Left forelimb (tissue), 1 donor: ENCODE results near the gene DSCAM.

ENCODE experiments used
- DNase-seq: peaks from one replicate; pipeline ENCODE4 v3.0.0-alpha.2; 2018; ENCODE audit warnings: low spot score

The DSCAM gene

DNA sequence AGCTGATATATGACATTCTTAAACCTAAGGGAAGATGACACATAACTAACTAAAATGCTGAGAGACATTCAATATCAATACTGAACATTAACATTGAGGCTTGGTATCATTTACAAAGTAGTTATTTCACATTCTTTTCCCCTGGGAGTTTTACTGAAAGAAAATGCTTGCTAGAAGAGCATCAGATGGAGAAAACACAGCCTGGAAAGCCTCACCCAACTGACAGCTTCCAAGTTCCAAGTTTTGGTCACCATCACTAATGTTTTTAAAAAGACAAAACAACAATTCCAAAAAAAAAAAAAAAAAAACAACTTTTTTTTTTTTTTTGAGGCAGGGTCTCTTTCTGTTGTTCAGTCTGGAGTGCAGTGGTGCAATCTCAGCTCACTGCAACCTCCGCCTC is 80.6 kb downstream of the DSCAM start:
- no peak for DNase-seq

DNA sequence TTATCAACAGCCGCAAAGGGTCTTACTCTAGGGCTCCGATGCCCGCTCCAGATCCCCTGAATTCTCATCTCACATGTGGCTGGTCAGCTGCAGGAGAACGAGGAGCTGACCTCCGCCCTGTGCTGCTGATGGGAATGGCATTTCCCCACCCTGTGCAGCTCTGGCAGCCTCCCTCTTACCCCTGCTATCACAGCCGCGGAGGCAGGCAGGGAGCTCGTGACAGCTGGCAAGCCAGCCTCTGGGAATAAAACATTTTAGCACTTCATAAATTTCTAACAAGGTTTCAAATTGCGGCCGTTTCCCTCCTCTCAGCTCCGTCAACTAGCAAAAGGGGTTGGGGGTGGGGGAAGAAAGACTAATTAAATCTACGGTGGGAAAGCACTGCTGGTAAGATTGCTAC is 81.1 kb downstream of the DSCAM start:
- no peak for DNase-seq

DNA sequence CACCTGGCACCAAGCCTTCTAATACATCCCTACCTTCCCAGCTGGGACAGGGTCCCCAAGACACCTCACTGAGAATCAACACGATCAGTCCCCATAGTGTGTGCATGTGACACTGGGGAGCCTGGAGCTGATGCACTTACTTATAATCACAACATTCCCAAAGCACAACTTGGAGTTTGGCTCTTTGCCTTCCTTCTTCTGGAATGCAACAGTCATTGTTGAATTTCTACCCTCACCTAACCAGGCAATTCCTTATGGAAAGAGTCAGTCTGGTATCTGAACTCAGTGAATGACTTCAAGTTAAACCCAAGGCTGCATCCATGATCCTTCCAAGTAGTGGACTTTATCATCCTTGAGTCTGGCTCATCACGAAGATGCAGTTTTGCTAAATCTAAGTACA is 86.1 kb downstream of the DSCAM start:
- no peak for DNase-seq

DNA sequence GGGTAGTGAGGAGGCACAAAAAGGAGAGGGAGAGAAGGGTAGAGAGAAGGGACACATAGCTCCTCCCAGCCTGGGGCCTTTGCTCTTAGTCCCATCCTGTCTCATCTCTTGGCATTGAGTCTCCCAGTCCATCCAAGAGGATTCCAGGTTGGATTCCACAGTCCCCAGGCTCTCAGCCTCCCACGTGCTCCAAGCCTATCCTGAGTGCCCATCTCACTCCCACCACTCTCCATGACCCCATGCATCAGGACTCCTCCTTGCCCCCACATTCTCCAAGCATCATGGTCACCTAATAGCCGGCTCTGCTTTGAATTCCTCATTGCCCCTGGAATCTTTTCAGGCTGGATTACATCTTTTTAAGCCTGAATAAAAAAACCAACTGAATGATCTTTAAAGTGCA is 87.9 kb downstream of the DSCAM start:
- no peak for DNase-seq

DNA sequence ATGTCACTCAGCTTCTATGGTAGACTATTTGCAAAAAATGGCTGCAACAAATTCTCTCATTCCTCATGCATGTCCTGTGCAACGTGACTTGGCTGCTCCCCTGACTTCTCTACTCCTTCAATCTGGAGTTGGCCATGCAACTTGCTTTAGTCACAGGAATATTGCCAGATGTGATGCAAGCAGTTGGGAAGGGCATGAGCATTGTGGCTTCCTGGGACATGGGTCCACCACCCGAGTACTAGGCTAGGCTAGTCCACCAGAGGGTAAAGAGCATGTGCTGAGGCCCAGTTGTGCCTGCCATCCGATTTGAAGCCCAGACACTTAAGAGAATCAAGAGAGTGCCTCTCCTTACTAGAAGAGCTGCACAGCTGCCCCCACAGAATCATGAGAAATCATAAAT is 89.6 kb downstream of the DSCAM start:
- no peak for DNase-seq

DNA sequence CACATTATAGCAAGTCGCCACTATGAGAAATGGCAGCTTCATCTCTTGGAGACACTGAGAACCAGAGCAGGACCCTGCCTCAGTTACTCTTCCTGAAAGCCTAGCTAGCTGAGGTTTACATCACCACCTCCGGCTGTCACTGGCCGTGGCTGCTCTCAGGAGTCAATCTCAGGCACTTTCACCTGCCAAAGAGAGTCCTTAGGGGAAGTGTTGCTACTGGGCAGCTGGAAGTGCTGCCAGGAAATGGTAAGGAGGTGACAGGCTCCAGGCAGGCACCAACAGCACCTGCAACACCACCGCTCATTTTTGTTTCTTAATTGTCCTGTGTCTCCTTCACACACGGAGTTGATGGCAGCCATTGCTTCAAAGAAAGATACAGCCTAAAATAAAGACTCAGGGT is 92.5 kb downstream of the DSCAM start:
- no peak for DNase-seq

DNA sequence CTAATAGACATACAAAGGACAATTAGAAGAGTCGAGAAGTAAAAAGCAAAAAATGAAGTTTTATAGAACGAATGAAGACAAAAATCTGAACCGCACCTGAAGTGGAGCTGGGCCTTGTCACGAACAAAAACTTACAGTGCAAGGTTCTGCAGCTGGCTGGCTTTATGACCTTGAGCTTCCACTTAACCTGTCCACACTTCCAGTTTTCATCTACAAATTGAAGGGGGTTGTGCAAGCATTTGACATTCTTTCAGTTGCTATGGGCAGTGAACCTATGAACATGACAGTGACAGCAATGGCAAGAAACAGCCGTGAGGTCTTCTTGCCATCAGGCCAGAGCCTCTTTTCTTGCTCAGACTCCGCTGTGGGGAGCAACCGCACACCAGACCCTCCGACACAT is 93.2 kb downstream of the DSCAM start:
- DNase-seq, result no peak

DNA sequence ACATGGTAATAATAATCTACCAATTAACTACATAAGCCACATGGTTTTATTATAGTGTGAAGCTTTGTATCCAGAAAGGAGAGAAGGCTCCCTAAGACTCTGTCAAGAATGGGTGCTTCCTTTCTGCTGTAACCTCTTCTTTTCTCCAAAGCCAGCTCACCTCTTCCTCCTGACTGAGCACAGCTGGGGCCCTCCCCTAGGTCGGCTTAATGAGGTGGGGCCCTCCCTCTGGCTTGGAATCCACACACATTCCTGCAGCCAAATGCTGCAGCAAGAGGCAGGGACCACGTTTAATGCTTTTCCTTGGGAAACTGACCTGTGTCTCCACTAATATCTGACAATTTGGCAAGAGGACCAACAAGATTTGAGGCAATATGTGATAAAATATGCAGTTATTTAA is 94.8 kb downstream of the DSCAM start:
- no peak for DNase-seq

DNA sequence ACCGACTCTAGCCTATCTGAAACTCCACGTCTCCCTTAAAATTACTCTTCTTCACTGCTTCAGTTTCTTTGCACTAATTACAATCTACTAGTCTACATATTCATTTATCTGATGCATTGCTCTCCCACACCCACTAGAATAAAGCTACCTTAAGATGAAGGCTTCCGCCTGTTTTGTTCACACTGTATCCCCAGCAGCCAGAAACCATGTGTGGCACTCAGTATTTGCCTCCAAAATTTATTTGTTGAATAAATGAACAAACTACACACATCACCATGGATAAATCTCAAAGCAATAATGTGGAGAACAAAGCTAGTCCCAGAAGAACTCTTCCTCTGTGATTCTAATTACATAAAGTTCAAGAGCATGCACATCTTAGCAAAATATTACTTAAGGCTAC is 95.7 kb downstream of the DSCAM start:
- DNase-seq, result no peak

DNA sequence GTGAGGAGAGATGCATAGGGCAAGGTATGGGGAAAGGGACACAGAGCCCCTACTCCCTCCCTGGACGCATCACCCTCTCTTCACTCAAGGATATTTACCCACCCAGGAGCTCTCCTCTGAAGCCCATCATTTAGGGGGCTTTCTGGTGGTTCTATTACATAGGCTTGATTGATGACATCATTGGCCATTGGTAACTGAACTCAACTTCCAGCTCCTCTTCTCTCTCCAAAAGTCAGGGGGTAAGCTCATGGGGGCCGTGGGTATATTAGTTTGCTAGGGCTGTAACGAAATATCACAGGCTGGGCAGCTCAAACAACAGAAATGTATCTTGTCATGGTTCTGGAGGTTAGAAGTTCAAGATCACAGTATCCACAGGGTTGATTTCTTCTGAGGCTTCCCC is 110.8 kb downstream of the DSCAM start:
- DNase-seq, result no peak

DNA sequence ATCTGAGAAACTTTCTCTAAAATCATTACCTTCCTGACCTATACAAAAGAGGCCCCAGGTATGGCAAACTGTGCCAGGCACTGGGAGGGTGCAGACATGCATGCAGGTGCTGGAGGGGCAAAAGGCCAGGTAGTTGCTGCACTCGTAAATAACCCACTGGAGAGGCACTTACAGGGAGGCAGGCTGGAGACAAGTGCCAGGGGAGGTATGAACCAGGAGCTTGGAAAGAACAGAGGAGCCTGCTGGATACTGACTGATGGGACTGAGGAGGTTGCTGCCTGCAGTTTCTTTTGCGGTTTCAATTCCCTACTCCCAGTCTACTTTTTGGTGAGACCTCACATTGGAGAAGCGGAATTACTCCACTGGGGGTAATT is 113.9 kb downstream of the DSCAM start:
- DNase-seq, result no peak

DNA sequence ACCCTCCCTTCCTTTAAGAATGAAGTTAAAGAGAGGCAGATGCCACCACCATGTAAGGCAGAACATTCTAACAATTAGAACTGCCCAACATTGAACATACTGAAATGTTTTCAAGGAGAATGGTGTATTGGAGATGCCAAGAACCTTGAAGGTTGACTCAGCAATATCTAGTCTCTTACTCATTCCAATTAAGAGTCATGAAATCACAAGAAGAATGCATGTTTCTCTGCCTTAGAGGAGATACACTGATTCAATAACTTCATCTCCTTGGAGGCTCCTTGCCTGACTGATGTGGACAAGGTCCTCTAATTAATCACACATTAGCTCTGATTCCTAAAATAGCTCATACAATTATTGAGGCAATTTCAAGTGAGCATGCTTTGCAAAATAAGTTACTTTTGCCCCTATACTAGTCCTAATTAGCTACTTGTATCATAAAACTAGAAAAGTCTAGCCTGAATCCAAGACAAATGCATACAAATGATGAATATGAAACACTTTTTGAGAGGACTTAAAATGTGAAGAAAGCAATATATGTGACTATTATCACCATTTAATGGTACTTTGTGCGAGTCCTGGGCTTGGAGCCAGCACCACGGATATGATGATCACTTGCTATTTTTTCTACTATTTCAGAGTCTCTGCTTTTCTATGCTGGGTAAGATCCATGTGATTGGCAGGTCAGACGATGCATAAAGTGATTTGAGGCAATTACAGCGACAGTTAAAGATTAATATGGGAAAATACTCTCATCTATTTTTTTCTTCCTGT is 114.5 kb downstream of the DSCAM start:
- no peak for DNase-seq

DNA sequence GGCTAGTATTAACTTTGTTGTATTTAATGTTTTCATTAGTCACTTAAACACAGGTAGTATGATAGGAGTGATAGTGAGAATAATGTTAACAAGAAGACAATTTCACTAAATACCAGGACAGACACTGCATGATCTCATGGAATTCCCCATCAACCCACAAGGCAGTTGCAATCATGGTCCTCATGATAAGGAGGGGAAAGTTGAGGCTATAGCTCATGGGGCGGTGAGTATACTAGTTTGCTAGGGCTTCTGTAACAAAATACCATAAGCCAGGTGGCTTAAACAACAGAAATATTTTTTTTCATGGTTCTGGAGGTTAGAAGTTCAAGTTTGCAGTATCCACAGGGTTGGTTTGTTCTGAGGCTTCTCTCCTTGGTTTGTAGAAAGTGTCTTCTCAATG is 115.8 kb downstream of the DSCAM start:
- no peak for DNase-seq

DNA sequence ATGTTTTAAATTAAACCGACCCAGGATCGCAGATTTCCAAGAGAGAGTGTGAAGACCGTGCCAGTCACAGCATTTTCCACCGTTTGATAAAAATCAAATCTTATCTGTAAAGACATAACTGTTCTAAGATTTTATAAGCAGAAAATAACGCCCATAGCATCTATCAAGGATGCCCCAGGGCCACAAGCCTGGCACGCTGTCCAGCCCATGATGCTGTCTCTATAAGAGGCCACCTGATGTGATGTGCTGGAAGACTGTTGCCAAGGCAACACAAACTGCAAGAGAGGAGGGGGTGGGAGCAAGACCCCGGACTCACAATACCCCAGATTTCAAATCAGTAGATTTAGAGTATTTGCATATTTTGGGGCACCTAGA is 116.5 kb downstream of the DSCAM start:
- DNase-seq, result no peak

DNA sequence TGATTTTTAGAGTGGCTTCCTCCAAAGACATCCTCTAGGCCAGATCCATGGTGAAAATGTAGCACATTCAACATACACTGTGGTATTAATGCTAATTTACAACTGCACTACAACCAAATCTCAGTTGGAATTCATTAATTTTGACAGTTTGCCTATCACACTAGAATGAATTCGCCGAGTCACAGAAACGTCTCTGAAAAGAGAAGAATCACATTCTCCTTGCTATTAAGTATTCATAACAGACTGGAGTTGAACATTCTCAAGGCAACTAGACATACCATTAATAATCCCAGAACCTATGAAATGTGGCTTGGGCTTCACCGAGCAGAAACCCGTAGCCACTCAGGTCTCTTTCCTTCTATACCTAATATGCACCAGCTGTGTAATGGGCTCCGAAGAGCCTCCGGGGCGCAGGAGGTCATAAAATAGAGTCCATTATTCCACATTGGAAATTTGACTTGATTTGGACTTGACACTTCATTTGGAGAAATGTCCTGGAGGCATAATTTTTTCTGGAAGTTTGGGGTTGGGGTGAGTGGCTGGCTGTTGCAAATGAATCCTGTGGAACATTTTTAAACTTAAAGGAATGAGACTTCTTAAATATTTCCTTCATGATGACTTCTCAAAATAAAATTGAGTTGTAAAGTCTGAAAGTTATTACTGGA is 117.1 kb downstream of the DSCAM start:
- DNase-seq, result no peak

DNA sequence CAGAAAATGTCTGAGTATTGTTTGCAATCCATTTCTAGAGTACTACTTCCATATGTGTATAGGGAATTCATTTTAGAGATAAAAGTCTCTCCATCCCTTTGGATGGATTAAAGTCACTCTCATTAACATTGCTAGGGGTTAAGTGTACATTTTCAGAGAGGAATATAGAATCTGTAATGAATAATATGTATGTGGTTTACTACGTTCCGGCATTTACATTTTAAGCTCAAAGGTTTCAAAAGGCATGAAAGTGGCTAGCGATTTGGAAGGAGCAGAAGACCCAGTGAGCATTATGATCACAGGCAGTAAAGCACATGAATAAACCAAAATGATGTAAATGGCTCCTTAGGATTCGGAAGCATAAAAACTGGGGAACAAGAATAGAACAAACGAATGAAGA is 123.0 kb downstream of the DSCAM start:
- no peak for DNase-seq

DNA sequence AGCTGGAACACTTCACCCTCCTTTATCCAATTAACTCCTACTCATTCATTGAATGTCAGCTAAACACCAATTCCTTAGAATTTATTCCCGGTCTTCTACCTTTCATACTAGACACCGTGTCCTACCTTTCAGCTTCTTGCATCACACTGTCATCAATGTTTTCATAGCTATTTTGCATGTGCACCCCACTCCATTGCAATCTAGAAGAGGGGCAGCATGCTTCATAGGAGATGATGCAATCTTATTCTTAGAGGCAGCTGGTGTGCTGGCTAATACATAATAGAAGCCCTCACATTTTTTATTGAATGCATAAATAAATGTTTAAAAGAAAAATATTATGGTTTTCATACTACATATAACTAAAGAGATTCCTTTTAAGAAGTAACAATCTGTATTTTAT is 123.6 kb downstream of the DSCAM start:
- DNase-seq, result no peak

DNA sequence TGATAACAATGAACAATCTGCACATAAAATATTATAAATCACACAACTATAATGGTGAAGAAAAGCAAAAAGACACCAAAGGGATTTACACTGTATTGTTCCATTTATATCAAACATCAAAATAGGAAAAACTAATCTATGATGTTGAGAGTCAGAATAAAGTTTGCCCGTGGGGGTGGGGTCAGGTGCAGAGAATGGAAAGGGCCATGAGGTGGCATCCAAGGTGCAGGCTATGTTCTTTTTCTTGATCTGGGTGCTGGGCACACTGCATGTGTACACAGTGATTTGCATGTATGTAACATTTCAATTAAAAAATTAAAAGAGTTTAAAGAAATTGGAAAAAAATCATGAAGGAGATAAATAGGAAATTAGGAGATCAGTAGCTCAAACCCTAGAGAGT is 127.3 kb downstream of the DSCAM start:
- no peak for DNase-seq

DNA sequence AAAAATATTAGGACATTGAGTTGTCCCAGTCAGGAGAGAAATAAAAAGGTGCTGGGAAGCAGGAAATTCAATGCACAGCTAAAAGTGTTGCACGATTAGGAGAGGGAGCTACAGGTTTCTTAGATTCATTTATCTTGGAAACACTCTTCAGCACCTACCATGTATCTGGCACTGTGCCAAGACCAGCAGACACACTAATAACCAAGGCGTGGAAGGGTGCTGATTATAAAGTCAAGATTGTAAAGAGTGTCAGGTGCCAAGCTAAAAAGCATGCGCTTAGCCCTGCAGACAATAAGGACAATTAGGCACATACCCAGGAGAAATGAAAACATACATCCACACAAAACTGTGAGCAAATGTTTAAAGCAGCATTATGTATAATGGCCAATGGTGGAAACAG is 129.9 kb downstream of the DSCAM start:
- no peak for DNase-seq

DNA sequence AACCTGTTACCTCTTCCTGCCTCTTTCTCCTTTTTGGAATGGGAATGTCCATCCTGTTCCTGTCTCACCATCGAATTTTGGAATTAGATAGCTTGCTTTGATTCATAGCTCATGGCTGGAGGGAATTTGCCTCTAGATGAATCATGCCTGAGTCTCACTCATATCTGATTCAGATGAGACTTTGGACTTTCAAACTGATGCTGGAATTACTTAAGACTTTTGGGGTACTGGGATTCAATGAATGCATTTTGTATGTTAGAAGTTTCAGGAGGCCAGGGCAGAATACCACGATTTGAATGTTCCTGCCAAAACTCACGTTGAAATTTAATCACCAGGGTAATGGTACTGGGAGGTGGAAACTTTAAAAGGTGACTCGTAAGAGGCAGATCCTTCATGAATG is 132.4 kb downstream of the DSCAM start:
- DNase-seq, result no peak

DNA sequence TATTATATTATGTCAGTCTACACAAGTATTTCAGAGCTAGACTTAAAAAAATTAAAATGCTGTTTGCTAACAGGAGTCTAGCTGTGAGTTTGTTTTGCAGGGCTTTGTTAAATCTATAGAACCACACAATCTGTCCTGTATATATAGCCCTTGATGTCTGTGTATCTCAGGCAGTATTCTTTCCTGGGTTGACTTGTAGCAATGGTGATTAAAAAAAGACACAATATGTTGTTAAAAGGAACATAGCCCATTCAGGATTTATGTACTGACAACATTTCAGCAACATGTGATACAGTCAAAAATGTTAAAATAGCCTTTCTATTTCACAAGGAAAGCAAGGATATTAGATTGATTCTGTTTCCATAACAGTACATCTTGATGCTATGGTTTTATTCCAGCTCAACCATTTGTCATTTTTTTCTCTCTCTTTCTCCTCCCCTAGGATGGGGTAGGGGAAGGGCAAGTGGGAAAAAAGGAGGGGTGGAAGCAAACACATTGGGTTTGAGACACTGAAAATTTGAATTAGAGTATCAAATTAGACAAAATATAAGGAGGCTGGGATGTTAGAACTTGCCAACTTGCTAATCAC is 139.2 kb downstream of the DSCAM start:
- DNase-seq, result no peak

DNA sequence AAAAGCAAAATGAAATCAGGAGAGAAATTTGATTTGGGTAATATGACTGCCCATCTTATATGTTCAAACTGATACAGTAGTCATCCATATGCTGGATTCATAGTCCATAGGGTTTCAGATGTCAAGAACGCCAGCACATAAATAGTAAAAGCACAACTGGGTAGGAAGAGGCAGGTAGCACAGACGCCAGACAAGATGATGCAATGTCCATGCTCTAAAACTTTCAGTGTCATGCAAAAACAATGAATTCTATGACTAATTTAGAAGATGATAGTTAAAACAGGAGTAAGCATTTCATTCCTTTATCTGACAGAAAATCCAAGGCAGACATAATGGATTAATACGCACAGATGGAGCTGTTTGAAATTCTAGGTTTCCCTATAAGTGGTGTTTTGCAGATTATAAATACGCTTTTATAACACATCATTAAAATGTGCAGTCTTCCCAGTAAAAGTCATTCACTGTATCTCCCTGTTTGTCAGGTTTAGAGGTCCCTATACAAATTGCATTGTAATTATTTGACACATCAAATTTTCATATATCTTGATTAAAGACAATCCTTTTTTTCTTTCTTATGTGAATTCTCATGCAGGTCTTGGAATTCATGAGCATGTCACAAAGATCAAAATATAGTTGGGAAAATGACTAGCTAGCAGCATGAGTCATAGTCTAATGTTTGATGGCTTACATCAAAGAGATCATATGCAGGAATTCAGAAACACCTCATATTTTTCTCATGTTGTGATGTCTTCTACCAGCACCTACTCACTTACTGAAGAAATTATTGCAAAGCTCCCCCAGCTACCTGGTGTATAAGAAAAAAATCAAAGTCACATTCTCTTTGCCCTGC is 139.9 kb downstream of the DSCAM start:
- no peak for DNase-seq

DNA sequence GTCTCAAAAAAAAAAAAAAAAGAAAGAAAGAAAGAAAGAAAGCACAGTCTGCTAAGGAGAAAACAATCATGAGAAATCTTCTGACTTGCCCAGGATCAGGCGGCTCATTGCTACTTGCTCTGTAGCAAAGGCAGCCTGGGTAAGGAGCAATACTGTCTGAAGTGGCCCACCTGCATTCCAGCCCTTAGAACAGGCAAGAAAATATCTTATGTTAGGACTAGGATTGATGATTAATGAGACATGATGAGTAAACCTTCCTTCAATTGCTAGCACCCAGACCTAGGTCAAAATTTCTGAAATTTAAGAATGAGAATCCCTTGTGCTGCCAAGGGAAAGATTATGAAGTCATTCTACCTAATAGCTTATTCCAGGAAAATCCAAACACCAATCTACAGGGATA is 140.8 kb downstream of the DSCAM start:
- DNase-seq, result no peak
